PFSK-1 (cell line): ENCODE measurements around the gene RAB39A.

Source experiments
- FOXP2 ChIP-seq: optimal IDR thresholded peaks from 2 replicates; pipeline ENCODE3; 2011; ENCODE audit warnings: borderline replicate concordance, control low read depth, inconsistent platforms; ENCODE audit not compliant: insufficient read depth; ENCODE audit errors: extremely low read length, extremely low read depth
- POLR2AphosphoS5 ChIP-seq: IDR thresholded peaks from 2 replicates; pipeline ENCODE4 v1.6.1; 2012; ENCODE audit warnings: low read depth, mild to moderate bottlenecking, control low read depth, low read length, moderate library complexity
- REST ChIP-seq, 2 experiments: IDR thresholded peaks; 2 replicates each; pipeline versions ENCODE4 v1.6.1 to v1.8.0; 2011 to 2012; ENCODE audit warnings: low read depth in 2 of 2, low read length in 2 of 2, control low read depth in 1 of 2, inconsistent platforms in 1 of 2, mild to moderate bottlenecking in 1 of 2, moderate library complexity in 1 of 2; ENCODE audit not compliant: insufficient read depth in 1 of 2
- SIN3A ChIP-seq: IDR thresholded peaks from 2 replicates; pipeline ENCODE4 v1.6.1; 2012; ENCODE audit warnings: mild to moderate bottlenecking, low read length, moderate library complexity, borderline replicate concordance; ENCODE audit not compliant: insufficient read depth
- TAF1 ChIP-seq: IDR thresholded peaks from 2 replicates; pipeline ENCODE4 v1.6.1; 2012; ENCODE audit warnings: low read length, control low read depth, borderline replicate concordance; ENCODE audit not compliant: insufficient read depth

Gene RAB39A

GRCh38 chr11:108009497-108010370, 81.5 kb downstream of the RAB39A start:
- no peak for TF ChIP-seq POLR2AphosphoS5
- no peak for TF ChIP-seq FOXP2
- TF ChIP-seq REST (IDR thresholded peaks at IDR 0.05; ENCODE audit: insufficient read depth in 1 of 2, low read depth in 2 of 2, low read length in 2 of 2), result no peak
- no peak for TF ChIP-seq SIN3A
- TF ChIP-seq TAF1, result no peak

- TF ChIP-seq REST (IDR thresholded peaks at IDR 0.05; ENCODE audit: insufficient read depth in 1 of 2, low read depth in 2 of 2, low read length in 2 of 2) (no peak), POLR2AphosphoS5 (no peak), TAF1 (no peak), FOXP2 (no peak), SIN3A (no peak)
Measured at GRCh38 chr11:108012139-108012725, 84.0 kb downstream of the RAB39A start.
